H4 (cell line): ENCODE data around the gene ANKRD13C. TPM values are rescaled to one million over a fixed set of nuclear protein-coding genes. Genes with fewer than 3 reads are reported as not detected.

Source experiments
- DNase-seq: peaks from one replicate; pipeline ENCODE4 v3.0.0-alpha.2; 2015; ENCODE audit warnings: low spot score
- total RNA-seq: library from RNA; depleted of rRNA; stranded (reverse); fragments of >200 nt; shearing (Covaris generic); gene quantifications from 2 replicates; pipeline ENCODE4 v1.2.3, GENCODE V29; 2014; rRNA removed

ANKRD13C gene
- total RNA-seq, 1 experiment from 2014 or later = 24.2 TPM

DNA sequence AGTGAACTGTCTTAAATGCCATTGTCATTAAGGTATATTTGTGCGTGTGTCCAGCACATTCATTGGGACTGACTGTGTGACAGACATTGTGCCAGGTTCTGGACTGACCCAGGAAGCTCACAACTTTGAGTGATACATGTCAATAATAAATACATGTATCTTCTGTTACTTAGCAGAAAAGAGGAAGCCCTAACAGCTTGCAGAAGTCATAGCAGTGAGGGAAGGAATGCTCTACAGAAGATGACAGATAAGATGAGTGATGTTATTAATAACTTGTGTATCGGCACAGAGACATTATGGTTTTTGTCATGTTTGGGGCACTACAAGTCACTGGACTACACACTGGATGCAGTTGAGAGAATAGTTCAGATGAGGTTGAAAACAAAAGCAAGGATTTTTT, 134.5 kb downstream of the ANKRD13C start:
- no peak for DNase-seq

GRCh38 chr1:70211541-70211940, 143.0 kb downstream of the ANKRD13C start:
- no peak for DNase-seq

DNA sequence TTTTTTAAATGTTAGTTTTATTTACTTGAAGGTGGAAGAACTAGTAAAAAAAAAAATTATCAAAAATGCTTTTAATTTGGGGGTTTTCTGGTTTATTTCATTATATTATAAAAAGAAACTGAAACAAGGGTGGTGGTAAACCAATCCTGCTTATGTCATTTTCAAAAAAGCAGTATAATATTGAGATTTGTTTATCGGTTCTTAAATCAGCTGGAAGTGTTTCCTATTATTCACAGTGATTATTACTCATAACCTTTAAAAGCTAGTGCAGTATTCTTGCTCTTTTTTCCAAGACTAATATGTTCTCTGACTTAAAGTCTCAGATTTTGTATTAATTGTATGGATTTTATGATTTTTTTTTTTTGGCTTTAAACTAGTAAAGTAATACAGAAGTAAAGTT, 143.7 kb downstream of the ANKRD13C start:
- DNase-seq = no peak

Other genes with a start within 250 kb of the ANKRD13C start
- 18.3 and 29.5 TPM in 2 replicates for gene LRRC40, start 149.1 kb downstream of the ANKRD13C start, total RNA-seq
- gene SRSF11, start 133.3 kb downstream of the ANKRD13C start, total RNA-seq = 48.5 and 65.2 TPM in 2 replicates
- gene CTH, start 56.5 kb upstream of the ANKRD13C start, total RNA-seq = 21.9 and 26.3 TPM in 2 replicates